HG02588 (cell line): Measurements from ENCODE around the gene RAPGEF4.

Experiments
- ATAC-seq: cut with Tn5 transposase; IDR thresholded peaks from one replicate; pipeline ENCODE4 v1.9.1; 2021; ENCODE audit warnings: mild to moderate bottlenecking, moderate library complexity; ENCODE audit not compliant: unreplicated experiment

Gene RAPGEF4

DNA sequence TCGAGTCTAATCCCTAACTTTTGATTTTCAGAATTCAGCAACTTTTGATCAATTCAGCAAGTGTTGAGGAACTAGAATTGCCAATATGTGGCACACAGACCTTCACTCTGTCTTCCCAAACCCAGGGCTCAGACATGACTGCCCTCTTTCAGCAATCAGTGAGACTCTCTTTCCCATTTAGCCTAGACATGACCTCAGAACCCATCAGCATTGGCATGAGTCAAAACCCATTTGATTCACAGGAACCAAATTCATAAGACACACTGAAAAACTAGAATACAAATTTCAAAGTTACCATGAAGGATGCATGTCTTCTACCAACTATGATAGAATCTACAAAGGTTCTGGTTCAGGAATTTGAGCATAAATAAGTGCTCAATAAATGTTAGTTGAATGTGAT lies 226.4 kb downstream of the RAPGEF4 start:
- ATAC-seq: no peak

DNA sequence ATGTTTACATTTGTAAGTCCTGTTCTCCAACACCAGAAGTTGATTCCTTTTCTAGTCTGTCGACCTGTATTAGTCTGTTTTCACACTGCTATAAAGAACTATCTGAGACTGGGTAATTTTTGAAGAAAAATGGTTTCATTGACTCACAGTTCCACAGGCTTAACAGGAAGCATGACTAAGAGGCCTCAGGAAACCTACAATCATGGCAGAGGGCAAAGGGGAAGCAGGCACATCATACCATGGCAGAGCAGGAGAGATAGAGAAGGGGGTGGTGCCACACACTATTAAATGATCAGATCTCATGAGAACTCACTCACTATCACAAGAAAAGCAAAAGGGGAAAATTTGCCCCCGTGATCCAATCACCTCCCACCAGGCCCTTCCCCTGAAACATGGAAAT lies 227.2 kb downstream of the RAPGEF4 start:
- ATAC-seq: no peak

DNA sequence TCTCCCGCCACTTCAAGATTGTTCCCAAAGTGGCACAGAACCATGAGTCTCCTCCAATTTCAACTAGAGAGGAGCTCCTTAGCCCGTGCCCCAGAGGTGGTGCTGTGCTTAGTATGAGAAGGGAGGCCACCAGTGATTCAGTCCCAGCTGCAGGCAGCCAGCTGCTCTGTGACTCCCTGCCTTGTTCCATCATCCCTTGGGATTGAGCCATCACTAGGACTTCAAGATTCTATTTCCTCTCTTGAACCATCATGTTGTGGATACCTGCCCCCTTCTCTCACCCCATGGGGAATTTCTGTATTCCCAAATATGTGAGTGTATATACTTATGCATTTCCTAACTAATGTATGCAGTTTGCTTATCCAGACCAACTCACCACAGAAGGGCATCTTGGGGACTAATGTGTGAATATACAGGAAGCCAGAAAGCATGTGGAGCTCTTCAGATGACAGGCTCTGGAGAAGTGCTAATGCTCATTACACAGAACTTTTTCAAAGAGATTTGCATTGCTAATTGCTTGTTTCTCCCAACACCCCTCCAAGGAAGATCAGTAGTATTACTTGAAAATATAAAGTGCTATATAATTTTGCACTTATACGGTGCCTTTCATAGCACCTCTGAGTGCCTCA lies 229.0 kb downstream of the RAPGEF4 start:
- no peak for ATAC-seq

DNA sequence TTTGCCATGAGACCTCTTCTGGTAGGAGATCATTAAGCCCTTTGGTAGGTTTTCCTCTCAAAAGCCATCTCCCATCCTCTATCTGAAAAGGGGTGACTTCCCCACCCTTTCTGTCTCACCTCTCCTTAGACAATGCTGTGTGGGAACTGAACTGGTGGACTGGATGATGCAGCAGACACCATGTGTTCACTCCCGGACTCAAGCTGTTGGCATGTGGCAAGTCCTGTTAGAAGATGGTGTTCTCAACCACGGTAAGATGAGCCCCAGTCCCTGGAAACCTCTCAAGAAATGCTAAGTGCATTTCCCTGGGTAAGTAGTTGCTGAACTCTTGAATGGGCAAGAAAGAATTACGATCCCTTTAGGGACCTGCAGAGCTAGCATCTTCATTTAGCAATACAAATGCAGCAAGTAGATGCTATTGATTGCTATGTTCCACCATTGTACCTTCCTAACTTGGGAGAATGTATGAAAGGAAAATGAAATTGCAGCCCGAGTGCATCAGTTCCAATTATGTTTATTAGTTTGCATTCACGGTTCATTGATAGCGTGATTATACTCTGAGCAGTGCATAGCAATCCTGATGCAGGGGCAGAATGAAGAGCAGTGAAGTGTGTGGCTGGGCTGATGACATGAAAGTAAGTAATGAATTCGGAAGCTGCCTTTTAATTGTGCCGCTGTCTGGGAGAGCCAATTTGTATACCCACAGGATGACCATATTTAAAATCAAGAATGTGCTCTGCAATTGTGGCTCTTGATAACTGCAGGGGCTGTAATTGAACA lies 230.0 kb downstream of the RAPGEF4 start:
- no peak for ATAC-seq

DNA sequence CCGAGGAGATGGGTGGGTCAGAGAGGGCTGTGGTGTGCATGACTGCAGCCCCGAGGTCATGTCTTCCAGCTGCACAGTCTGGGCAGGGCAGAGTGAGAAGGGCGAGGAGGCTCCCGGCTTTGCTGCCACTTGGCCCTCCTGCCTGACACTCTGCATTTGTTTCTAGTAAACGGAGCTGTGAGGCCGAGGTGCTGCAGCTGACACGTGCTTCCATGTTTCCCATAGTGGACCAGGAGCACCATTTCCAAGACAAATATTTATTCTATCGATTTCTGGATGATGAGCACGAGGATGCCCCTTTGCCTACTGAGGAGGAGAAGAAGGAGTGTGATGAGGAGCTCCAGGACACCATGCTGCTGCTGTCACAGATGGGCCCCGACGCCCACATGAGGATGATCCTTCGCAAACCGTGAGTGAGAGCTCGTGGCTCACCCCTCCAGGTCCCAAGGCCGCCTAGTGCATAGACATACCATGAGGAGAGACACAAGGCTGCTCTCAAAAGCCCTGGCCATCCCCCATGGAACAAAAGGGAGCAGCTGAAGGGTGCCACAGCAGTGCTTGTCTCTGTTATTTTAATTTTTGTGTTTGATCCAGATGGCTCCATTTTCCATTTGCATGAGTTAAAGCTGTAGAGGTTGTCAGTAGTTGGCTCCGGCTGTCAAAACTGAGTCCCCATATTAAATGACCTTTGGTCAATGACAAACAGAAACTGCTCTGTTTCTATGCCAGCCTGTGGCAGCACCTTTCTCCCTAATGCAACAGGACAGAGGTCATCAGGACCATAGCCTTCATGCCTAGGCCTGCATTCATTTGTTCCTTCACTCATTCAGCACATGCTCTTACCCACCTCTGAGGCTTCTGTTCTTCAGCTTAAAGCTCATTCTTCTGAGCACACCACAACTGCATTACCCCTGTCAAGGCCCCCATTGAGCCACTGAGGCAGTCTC lies 231.7 kb downstream of the RAPGEF4 start:
- no peak for ATAC-seq

DNA sequence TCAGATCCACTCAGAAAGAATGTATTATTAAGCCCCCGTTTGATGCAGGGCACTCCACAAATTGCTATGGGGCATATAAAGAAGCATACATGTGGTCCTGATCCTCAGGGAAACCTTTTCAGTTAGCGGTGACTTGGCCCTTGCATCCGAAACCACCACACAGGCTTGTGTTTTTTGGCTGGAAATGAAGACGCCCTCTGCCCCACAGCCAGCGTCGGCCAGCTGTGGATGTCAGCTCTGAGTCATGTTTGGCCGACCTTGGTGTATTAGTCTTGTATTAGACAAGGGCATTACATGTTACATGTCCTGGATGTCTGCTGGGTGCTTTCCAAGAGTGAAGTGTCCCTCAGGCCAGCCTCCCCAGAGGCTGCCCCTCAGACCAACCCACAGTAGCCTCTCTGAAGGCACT lies 232.4 kb downstream of the RAPGEF4 start:
- ATAC-seq: no peak

DNA sequence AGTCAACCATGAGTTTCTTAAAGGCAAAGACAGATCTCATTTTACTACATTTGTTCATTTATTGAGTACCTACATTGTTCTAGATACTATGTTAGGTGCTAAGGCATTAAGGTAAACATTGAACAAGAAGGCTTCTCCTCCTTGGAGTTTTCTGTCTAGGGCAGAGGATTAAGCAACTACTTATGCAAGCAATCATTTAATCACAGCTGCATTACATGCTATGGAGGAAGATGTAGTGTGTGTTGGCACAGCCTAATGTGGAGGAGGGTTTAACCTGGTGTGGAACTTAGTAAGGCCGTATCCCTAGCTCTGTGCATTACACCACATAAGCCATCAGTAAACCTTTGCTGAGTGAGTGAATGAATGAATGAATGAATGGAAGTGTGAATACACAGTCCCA lies 233.5 kb downstream of the RAPGEF4 start:
- ATAC-seq: no peak

DNA sequence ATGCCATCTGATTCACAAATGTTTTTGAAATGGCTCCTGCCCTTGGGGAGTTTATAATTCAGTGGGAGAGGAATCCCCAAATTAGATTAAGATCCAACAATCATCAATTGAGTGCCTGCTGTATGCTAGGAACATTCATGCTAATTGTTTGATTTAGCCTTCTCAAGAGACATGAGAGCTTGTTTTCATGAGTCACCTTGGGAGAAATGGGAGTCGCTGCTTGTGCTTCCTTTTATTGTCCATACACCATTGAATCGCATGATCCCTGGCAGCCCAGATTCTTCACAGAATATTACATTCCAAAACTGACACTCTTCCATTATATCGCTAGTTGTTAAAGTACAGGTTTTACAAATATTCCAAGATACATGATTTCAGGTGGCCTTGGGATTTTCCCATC lies 234.0 kb downstream of the RAPGEF4 start:
- ATAC-seq: no peak

DNA sequence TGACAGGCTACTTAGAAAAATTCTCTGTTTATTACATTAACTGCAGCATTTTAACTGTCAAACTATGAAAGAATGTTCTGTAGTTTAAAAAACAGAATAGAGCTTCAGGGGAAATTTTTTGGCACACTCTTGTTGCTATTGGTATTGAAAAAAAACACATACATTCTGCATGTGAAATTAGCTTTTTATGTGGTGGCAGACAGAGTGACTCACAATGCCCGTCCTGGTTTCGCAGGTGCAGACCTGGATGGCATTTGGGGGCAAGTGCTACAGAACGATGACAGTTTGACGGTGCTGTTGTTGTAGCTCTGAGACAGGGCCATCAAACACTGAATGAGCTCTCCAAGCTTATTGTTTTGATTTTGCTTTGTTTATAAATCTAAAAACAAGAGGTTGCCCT lies 235.0 kb downstream of the RAPGEF4 start:
- no peak for ATAC-seq

DNA sequence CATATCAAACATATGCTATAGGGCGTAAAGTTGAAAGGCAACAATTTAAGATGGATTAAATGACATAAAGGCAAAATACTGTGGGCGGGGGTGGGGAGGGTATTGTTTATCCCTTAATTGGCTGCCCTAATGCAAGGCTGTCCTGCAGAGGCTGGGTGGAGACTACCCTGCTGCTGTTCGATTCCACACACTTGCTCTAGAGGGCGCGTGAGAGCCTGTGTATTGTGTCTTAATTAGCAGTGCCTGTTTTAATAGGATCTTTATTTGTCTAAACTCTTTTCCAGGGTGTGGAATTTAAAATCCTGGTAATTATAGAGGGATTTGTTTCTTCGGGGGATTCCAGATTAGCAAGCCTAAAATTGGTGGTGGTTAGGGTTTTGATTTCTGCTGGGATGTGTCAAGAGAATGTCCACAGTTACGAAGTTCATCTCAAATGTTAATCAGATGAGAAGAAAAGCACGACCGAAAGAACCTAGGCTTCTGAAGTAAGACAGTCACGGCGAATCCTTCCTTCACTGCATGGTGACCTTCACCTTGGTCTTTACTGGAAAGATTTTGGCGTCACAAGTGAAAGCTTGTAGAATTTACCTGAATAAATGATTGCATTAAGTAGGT lies 236.5 kb downstream of the RAPGEF4 start:
- peak; percentile 63 for ATAC-seq

DNA sequence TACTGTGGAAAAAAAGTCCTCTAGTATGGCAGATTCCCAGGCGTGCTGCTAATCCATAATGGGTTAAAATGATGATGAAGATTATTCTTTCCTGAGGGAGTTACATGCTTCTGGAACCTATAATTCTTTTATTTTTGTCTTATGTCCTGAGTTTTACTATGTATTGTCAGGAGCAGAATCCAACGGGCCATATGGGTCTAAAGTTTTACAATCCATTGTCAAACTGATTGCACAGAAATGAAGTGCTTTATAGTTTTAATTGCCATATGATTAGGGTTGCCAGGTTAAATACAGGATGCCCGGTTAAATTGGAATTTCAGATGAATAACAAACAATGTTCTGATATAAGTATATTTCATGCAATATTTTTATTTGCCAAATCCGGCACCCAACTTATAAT lies 239.1 kb downstream of the RAPGEF4 start:
- ATAC-seq: no peak

DNA sequence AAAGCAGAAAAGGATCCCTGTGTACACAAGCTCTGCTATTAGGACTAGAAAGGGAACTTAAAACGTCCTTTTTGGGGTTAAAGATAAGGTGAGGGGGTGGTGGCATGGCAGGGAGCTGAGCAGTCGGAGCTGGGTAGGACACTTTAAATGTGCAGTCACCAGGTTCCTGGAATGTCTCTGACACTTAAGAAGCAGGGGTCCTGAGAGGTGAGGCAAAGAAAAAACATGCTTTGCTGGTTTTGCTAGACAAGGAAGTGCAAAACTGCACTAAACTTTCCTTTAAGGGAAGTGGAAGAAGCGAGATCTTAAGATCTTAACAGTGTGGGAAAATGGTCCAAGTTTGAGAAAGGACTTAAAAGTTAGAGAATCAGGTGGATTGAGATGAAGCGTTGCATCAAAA lies 240.5 kb downstream of the RAPGEF4 start:
- no peak for ATAC-seq

DNA sequence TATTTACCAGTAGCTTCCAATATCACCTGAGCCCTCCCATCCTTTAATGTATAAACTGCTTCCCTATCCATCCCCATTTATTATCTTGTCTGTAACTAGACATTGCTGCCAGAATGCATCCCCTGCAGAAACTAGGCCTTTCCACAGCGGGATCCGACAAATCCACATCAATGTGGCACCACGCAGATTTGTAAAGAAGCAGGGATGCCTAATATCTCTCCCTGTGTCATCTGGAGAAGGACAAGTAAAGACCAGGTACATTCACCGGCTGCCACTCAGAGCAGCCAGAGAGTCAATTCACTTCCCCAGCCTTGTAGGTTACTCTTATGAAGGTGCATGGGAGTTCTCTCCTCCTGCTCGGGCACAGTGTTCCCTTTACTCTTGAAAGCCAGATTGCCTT lies 241.2 kb downstream of the RAPGEF4 start:
- ATAC-seq: no peak

DNA sequence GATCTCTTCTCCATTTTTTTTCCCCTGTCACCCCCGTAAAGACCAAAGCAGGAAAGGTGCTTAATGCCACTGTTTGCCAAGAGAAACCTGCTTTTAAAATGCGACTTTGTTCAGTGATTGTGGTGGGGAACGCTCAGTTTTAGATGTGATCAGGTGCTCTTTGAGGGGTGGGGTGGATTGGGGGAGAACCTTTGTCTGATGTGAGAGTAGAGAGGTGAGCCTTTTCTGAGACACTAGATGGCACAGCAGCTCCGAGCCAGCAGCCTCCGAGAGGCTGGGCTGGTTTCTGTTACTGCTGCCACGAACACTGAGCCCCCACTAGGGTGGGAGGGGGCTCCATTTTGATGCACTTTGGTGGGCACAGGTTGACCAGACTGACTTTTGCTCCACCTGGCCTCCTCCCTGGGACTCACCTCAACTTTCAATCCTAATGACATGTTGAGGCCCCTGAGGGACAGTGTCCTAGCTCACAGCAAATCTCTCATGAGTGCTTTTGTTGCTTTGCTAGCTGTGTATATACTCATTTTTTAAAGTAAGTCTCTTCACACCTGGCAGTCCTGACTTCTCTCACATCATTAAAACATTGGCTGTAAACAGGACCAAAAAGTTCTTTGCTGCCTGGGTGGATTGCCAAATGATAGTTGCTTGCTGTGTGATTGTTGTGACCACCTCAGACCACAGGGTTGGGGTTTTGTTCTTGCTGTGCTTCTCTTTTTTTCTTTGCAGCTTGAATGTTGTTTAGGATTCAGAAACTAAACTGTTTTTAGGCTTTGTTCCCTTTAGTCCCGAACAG lies 241.8 kb downstream of the RAPGEF4 start:
- ATAC-seq: no peak

DNA sequence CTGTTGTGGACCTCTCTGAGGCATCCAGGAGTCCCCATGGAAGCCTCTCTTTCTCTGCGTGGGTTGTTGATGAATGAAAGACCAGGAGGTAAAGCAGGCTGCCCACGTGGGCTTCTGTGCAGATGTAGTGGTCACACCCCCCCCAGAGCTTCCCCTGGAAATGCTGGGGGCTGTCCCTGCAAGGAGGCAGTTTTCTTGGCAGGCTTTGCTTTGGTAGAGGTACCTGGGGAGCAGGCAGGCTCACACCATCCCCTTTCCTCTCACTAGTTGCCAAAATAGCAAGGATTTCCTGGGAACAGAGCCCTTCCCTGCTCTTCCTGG lies 242.4 kb downstream of the RAPGEF4 start:
- ATAC-seq: no peak

DNA sequence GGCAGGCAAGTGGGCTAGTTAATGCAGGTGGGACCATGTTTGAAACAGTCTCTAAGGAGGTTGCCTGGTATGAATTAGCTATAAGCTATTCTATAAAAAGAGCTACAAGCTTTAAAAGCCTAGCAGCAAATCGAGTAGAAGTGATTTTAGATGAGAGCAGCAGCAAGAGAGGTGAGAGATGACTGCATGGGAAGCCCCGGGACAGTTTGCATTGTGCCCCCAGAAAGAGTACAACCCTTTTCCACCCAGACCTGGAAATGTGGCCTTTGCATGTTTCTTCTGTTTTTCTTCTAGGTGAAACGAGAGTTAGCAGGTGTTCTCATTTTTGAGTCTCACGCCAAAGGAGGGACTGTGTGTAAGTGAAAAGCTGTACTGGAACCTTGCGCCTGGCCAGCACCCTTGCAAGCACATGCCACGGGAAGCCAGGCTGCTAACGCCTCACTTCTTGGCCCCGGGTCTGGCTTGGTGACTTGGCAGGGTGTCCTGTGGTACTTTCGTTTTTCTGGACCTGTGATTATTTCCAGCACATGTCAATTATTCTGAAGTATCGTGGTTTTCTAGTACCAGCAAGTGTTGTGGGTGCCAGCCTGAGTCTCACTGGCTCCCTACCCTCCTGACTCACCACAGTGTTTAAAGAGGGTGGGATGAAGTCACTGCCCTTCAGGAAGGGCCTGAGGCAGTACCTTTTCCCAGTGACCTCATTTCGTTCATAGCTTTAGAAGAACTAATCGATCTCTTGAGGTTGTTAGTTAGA lies 249.7 kb downstream of the RAPGEF4 start:
- no peak for ATAC-seq

DNA sequence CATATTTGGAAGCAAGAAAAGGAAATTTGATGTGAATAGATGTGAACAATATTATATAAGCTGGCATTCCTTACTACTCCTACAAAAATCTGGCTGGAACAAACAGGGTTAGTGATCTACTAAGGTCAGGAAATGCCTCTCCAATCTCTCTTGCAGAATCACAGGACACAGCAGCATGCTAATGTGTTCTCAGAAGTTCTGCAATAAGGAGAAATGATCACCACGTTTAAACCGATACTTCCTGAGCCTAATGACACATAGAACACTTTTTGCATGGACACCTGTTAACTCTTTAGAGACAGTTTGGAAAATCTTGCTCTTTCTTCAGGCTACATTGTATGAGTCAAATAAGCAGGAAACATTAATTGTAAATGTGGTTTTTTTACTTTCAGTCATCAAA lies 250.4 kb downstream of the RAPGEF4 start:
- ATAC-seq: no peak

DNA sequence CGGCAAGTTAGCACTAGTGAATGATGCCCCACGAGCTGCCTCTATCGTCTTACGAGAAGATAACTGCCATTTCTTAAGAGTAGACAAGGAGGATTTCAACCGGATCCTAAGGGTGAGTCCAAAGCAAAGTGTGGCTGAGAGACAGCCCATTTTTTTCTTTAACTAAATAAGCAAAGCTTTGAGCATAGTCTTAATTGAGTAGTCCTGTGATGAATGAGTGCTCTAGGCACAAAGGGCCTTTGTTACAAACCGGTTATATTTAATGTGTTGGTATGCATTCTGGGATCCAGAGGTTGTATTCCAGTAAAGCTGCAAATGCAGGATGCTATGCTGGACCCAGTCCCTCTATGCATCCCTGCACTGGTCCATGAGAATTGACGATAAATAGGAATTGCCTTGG lies 253.1 kb downstream of the RAPGEF4 start:
- ATAC-seq: no peak

DNA sequence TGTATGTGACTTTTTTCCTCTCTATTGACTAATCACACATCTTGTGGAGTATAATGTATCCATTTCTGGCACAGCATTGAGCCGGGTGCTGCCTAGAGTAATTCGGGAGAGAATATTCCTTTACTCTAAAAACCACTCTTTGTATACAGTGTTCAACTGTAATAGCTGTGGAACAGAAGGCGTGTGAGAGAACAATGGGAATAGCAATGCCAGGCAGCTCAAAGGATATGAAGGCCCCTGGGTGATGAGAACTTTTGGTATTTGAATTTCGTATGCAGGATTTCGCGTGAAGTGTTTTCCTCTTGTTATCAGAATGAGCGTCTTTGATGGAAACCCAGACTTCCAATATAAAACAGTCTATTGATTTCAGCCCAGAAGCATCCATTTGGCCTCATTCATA lies 255.4 kb downstream of the RAPGEF4 start:
- no peak for ATAC-seq

DNA sequence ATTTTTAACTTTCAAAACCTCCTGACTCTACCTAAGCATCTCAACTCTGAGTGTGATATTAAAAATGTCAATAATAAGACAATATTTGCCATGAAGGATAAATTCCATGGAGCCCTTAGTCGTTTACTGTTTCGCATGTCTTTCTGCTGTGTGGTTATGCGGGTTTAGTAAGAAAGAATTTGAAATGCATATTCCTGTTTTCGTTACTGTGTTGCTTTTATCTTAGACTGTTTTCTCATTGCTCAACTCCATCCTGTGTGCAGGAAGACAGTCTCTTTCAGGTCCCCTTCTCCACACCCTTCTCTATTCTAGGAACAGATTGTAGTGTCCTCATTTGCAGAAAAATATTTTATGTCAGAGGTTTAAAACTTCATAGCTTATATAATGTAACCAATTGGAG lies 257.5 kb downstream of the RAPGEF4 start:
- no peak for ATAC-seq
